H9 (cell line): Measurements from ENCODE around the gene CPAMD8. TPM values are rescaled to one million over a fixed set of nuclear protein-coding genes. Genes with fewer than 3 reads are reported as not detected.

Experiments
- DNase-seq: peaks from one replicate; pipeline ENCODE4 v3.0.0-alpha.2; 2017
- H2AFZ ChIP-seq: one replicate; pipeline ENCODE4 v1.6.1; 2013; ENCODE audit warnings: mild to moderate bottlenecking, low read length, control low read depth, moderate library complexity
- H2AK5ac ChIP-seq: 2 replicates; pipeline ENCODE4 v1.6.1; 2013; ENCODE audit warnings: low read length, control low read depth, mixed read lengths; ENCODE audit not compliant: insufficient read length
- H2BK120ac ChIP-seq: one replicate; pipeline ENCODE4 v1.6.1; 2013; ENCODE audit warnings: low read depth, mild to moderate bottlenecking, low read length, control low read depth, inconsistent platforms; ENCODE audit not compliant: poor library complexity, severe bottlenecking
- H2BK12ac ChIP-seq: 2 replicates; pipeline ENCODE4 v1.6.1; 2013; ENCODE audit warnings: low read length, control low read depth, mixed read lengths, low read depth; ENCODE audit not compliant: insufficient read length
- H2BK15ac ChIP-seq: 2 replicates; pipeline ENCODE4 v1.6.1; 2013; ENCODE audit warnings: low read depth, low read length, control low read depth
- H2BK20ac ChIP-seq: one replicate; pipeline ENCODE4 v1.6.1; 2013; ENCODE audit warnings: low read depth, mild to moderate bottlenecking, low read length, control low read depth, inconsistent platforms; ENCODE audit not compliant: poor library complexity, severe bottlenecking
- H2BK5ac ChIP-seq: 2 replicates; pipeline ENCODE4 v1.6.1; 2013; ENCODE audit warnings: low read length, control low read depth, mixed read lengths; ENCODE audit not compliant: insufficient read length
- H3K14ac ChIP-seq: 2 replicates; pipeline ENCODE4 v1.6.1; 2013; ENCODE audit warnings: low read length, control low read depth; ENCODE audit not compliant: insufficient read depth
- H3K18ac ChIP-seq: 2 replicates; pipeline ENCODE4 v1.6.1; 2013; ENCODE audit warnings: low read depth, mild to moderate bottlenecking, mixed read lengths, low read length, control low read depth; ENCODE audit not compliant: insufficient read length
- H3K23ac ChIP-seq: 2 replicates; pipeline ENCODE4 v1.6.1; 2013; ENCODE audit warnings: low read length, control low read depth, mixed read lengths, low read depth; ENCODE audit not compliant: insufficient read length
- H3K23me2 ChIP-seq: 2 replicates; pipeline ENCODE4 v1.6.1; 2013; ENCODE audit warnings: low read depth, mild to moderate bottlenecking, mixed read lengths, low read length, control low read depth; ENCODE audit not compliant: insufficient read length, poor library complexity, severe bottlenecking
- H3K27ac ChIP-seq: 2 replicates; pipeline ENCODE4 v1.5.1; 2013; ENCODE audit warnings: low read length, control low read depth, mixed read lengths, low read depth; ENCODE audit not compliant: insufficient read length
- H3K27me3 ChIP-seq: 2 replicates; pipeline ENCODE4 v1.6.1; 2013; ENCODE audit warnings: low read length, control low read depth, inconsistent platforms; ENCODE audit not compliant: insufficient read depth
- H3K4ac ChIP-seq: 2 replicates; pipeline ENCODE4 v1.6.1; 2013; ENCODE audit warnings: low read depth, mild to moderate bottlenecking, control low read depth, inconsistent platforms, low read length, moderate library complexity
- H3K4me1 ChIP-seq: 2 replicates; pipeline ENCODE4 v1.6.1; 2013; ENCODE audit warnings: low read length, control low read depth, inconsistent platforms; ENCODE audit not compliant: insufficient read depth
- H3K4me2 ChIP-seq: 2 replicates; pipeline ENCODE4 v1.6.1; 2013; ENCODE audit warnings: low read length, control low read depth, mixed read lengths; ENCODE audit not compliant: insufficient read length, insufficient read depth
- H3K56ac ChIP-seq: 2 replicates; pipeline ENCODE4 v1.6.1; 2013; ENCODE audit warnings: low read depth, mild to moderate bottlenecking, mixed read lengths, low read length, control low read depth; ENCODE audit not compliant: insufficient read length
- H3K79me1 ChIP-seq: 2 replicates; pipeline ENCODE4 v1.6.1; 2013; ENCODE audit warnings: low read depth, mild to moderate bottlenecking, moderate library complexity, low read length, control low read depth, inconsistent platforms; ENCODE audit not compliant: insufficient read depth, poor library complexity, severe bottlenecking
- H3K79me2 ChIP-seq: 2 replicates; pipeline ENCODE4 v1.6.1; 2013; ENCODE audit warnings: low read length, control low read depth, inconsistent platforms; ENCODE audit not compliant: insufficient read depth
- H3K9ac ChIP-seq: 2 replicates; pipeline ENCODE4 v1.6.1; 2013; ENCODE audit warnings: low read length, control low read depth, mixed read lengths; ENCODE audit not compliant: insufficient read length; ENCODE audit errors: extremely low read depth
- H3K9me3 ChIP-seq: one replicate; pipeline ENCODE4 v1.6.1; 2013; ENCODE audit warnings: low read depth, low read length, inconsistent platforms; ENCODE audit not compliant: control insufficient read depth
- H3T11ph ChIP-seq: one replicate; pipeline ENCODE4 v1.6.1; 2013; ENCODE audit warnings: mild to moderate bottlenecking, low read length, control low read depth, inconsistent platforms
- H4K20me1 ChIP-seq: one replicate; pipeline ENCODE4 v1.6.1; 2013; ENCODE audit not compliant: control insufficient read depth, insufficient read length, insufficient read depth
- H4K5ac ChIP-seq: 2 replicates; pipeline ENCODE4 v1.6.1; 2013; ENCODE audit warnings: low read depth, mild to moderate bottlenecking, mixed read lengths, low read length, control low read depth; ENCODE audit not compliant: insufficient read length
- H4K8ac ChIP-seq: replicated peaks from 2 replicates; pipeline ENCODE4 v1.6.1; 2013; ENCODE audit warnings: low read length, control low read depth, mixed read lengths, low read depth; ENCODE audit not compliant: insufficient read length
- H4K91ac ChIP-seq: 2 replicates; pipeline ENCODE4 v1.6.1; 2013; ENCODE audit warnings: low read depth, mild to moderate bottlenecking, moderate library complexity, mixed read lengths, low read length, control low read depth; ENCODE audit not compliant: insufficient read length
- H3K27ac Mint-ChIP-seq, 3 experiments: 2 replicates in 2 of 3; 3 replicates in 1 of 3; pipeline ENCODE4 v1.8.0; 2020 to 2021; ENCODE audit warnings: mixed read lengths in 3 of 3, mild to moderate bottlenecking in 1 of 3, moderate library complexity in 1 of 3
- H3K27me3 Mint-ChIP-seq: 2 replicates; pipeline ENCODE4 v1.8.0; 2021; ENCODE audit warnings: low read depth, mild to moderate bottlenecking, moderate library complexity, mixed read lengths
- H3K36me3 Mint-ChIP-seq, 3 experiments: 2 replicates in 2 of 3; 3 replicates in 1 of 3; pipeline ENCODE4 v1.8.0; 2020 to 2021; ENCODE audit warnings: low read depth in 3 of 3, mixed read lengths in 3 of 3; ENCODE audit not compliant: insufficient read depth in 1 of 3
- H3K4me1 Mint-ChIP-seq, 2 experiments: 2 replicates each; pipeline ENCODE4 v1.8.0; 2020; ENCODE audit warnings: mixed read lengths in 2 of 2
- H3K4me3 Mint-ChIP-seq, 2 experiments: 2 replicates in 1 of 2; 3 replicates in 1 of 2; pipeline ENCODE4 v1.8.0; 2020 to 2021; ENCODE audit warnings: mild to moderate bottlenecking in 2 of 2, mixed read lengths in 2 of 2, moderate library complexity in 1 of 2
- H3K9me3 Mint-ChIP-seq, 2 experiments: 2 replicates in 1 of 2; 3 replicates in 1 of 2; pipeline ENCODE4 v1.8.0; 2020; ENCODE audit warnings: mild to moderate bottlenecking in 2 of 2, mixed read lengths in 2 of 2, moderate library complexity in 1 of 2
- WGBS: extraction: QIAGEN DNeasy Blood & Tissue Kit; methylation state at CpG from one replicate; pipeline ENCODE4 v1.1.7; 2013; ENCODE audit warnings: missing lambda C conversion rate, low lambda C conversion rate, mixed read lengths; ENCODE audit not compliant: insufficient read length; ENCODE audit errors: extremely low coverage; 5-methylcytosine and 5-hydroxymethylcytosine counted together
- total RNA-seq: library from RNA; stranded (reverse); gene quantifications from 2 replicates; pipeline ENCODE4 v1.2.1, GENCODE V29; 2021
- TF ChIP-seq, protein P1 (sequence below): fragments of 200-600 bp; sonication (generic); conservative IDR thresholded peaks from 3 replicates; pipeline ENCODE4 v1.8.0; 2021; ENCODE audit warnings: antibody characterized with exemption, mild to moderate bottlenecking

CPAMD8 gene
- total RNA-seq, 1 experiment from 2014 or later, result 12.0 TPM

- no peak overlapping the region for H3K18ac ChIP-seq
- no peak overlapping the region for H2BK12ac ChIP-seq
- no peaks in the 10 kb centered on the region for H3K79me1 ChIP-seq
- H2BK20ac ChIP-seq, result no peak overlapping the region
- TF ChIP-seq, protein P1, sequence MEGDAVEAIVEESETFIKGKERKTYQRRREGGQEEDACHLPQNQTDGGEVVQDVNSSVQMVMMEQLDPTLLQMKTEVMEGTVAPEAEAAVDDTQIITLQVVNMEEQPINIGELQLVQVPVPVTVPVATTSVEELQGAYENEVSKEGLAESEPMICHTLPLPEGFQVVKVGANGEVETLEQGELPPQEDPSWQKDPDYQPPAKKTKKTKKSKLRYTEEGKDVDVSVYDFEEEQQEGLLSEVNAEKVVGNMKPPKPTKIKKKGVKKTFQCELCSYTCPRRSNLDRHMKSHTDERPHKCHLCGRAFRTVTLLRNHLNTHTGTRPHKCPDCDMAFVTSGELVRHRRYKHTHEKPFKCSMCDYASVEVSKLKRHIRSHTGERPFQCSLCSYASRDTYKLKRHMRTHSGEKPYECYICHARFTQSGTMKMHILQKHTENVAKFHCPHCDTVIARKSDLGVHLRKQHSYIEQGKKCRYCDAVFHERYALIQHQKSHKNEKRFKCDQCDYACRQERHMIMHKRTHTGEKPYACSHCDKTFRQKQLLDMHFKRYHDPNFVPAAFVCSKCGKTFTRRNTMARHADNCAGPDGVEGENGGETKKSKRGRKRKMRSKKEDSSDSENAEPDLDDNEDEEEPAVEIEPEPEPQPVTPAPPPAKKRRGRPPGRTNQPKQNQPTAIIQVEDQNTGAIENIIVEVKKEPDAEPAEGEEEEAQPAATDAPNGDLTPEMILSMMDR, result no peak
- H3K23me2 ChIP-seq, result peaks cover 11% of the 10 kb centered on the region
- no peak overlapping the region for H4K91ac ChIP-seq
- H2BK120ac ChIP-seq, result no peak overlapping the region
- H4K8ac ChIP-seq, result no peak overlapping the region
- no peak overlapping the region for H3K23ac ChIP-seq
- H3K4me2 ChIP-seq, result no peak overlapping the region
- H3K27me3 ChIP-seq, result peaks cover 4% of the 10 kb centered on the region; the same call in 1 of the 2 replicates
- Mint-ChIP-seq H3K9me3 (no peaks in the 10 kb centered on the region; a peak in 1 of 5 replicates), H3K4me3 (peak overlapping the region; percentile 63 to 85), H3K27ac (no peak overlapping the region), H3K36me3 (no peaks in the 10 kb centered on the region), H3K27me3 (peaks cover 31% of the 10 kb centered on the region), H3K4me1 (peaks cover 0 to 9% of the 10 kb centered on the region in 2 experiments; a peak in 3 of 4 replicates)
- H2AFZ ChIP-seq, result no peak overlapping the region
- H2BK15ac ChIP-seq, result no peak overlapping the region
- no peak overlapping the region for H2BK5ac ChIP-seq
- H2AK5ac ChIP-seq, result no peak overlapping the region
- no peak overlapping the region for H3T11ph ChIP-seq
- H3K56ac ChIP-seq, result no peak overlapping the region
- H3K9me3 ChIP-seq, result no peaks in the 10 kb centered on the region
- H3K79me2 ChIP-seq, result no peaks in the 10 kb centered on the region
- no peak for DNase-seq
- no peak overlapping the region for H4K5ac ChIP-seq
- no CpG with 5 or more reads among the region's 12 CpGs for WGBS
- H3K4me1 ChIP-seq, result no peaks in the 10 kb centered on the region
- H3K14ac ChIP-seq, result no peak overlapping the region
- no peak overlapping the region for H3K9ac ChIP-seq
- no peak overlapping the region for H3K4ac ChIP-seq
- H3K27ac ChIP-seq, result no peak overlapping the region
- H4K20me1 ChIP-seq, result peaks cover 3% of the 10 kb centered on the region
These were observed 128.1 kb downstream of the CPAMD8 start for GRCh38 chr19:16898361-16899015.
